T follicular helper cell (primary cell): ENCODE data around the gene MLN.

Experiments used
- DNase-seq: peaks from one replicate; pipeline ENCODE4 v3.0.0-alpha.2; 2020; ENCODE audit warnings: low read depth

Gene MLN

DNA sequence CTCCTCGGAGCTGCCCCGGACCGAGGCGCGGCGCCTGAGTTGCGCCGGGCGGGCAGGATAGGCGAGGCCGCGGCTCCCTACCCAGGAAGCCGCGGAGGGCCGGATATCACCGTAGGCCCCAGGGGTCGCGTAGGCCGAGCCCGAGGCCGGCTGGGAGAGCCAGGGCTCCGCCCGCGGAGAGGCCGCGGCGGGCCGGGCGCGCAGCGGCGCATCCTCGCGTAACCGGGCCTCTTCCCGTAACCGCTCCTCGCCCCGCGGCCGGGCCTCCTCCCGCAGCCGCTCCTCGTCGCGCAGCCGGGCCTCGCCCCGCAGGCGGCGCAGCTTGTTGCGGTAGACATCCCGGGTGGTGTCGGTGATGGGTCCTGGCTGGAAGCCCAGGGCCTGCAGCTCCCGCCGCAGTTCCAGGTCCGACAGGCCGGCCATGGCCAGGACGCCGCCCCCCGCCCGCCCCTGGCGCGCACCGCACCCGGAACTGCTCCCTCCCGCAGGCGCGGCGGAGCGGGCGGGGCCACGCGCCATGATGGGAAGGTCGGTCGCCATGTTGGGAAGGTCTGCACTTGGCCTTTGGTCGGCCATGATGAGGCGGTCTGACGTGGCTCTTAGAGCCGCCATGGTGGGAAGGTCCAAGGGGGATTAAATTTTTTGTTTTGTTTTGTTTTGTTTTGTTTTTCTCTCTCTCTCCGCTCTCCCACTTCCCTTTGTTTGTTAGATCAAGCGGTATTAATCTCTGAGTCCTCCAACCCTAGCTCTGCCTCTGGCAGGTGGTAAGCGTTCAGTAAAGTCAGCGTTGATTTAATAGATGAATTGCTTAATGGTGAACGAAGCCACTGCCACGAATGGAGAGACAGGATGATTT lies 14.9 kb downstream of the MLN start, which contains the start of gene LEMD2:
LEMD2 (minus strand) TSS at position 437 of the 856 bp plus-strand sequence; CDS start at position 423, 14 bp downstream.
- DNase-seq: peak; percentile 87

DNA sequence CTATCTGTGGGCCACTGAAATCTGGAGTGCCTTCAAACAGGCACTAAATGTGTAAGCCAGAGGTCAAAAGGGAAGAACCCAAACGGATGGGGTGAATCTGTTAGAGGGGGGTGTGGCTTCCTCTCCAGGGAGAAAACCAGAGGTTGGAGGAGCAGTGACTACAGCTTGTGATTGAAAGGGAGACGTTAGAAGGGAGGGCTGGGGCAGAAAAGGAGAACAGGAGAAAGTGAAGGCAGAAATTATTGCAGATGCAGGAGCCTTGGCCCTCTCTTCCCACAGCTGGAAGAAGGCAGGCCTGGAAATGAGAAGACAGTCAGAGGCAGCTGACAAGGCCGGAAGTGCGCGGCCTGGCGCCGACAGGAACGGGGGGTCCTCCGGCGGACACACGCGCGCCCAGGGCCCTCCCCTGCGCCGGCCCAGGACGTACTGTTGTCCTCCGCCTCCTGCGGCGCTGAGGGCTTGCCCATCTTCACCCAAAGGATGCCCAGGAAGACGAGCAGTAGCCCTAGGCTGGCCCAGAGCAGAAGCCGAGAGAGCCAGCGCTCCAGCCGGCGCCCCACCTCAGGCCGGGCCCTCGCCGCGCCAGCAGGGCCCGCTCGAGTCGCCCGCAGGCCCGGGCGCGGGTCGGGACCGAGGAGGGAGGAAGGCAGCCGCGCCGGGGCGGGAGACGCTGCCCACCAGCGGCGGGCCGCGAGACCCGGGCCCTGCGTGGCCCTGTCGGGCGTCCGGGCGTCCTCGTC lies 15.7 kb downstream of the MLN start:
- DNase-seq: peak; percentile 21

DNA sequence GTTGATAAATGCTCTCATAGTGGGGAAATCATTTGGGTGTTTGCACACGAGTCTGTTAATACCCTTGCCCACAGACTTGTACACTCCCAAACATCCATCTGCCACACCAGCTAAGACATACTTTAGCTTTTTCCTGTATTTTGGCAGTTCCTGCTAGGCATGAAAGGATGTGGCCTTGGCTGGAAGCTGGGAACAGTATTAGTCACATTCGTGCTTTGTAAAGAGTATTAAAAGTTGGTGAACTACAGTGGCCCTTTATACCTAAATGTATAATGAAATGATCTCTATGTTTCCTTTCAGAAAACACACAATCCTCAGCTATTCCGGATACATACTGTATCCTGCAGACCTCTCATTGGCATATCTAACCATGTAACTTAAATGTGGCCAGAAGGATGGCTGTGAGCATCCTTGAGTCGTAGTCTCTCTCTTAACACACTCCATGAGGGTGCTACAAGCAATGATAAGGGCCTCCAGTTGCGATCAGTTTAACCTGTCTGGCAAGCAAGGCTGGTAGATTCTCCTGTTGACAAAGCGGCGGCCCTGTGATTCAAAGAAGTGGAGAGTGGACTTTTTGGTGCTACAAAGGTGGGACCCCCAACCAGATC lies 16.4 kb downstream of the MLN start:
- DNase-seq: no peak

DNA sequence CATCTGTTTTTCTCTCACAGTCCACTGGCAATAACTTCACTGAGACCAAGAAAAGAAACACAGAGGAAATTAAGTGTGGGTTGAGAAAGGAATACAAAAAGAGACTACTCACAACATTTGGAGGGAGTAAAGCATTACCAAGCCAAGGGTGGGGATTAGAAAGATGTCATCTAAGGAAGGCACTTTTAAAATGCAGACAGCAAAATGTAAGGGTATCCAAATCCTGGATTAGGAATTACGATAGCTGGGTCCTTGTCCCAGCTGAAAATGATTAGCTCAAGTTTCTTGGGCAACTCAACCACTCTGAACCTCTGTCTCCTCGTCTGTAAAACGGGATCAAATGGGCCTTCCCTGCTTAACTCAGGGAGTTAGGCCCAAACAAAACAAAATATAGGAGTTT lies 17.1 kb downstream of the MLN start:
- DNase-seq: no peak

DNA sequence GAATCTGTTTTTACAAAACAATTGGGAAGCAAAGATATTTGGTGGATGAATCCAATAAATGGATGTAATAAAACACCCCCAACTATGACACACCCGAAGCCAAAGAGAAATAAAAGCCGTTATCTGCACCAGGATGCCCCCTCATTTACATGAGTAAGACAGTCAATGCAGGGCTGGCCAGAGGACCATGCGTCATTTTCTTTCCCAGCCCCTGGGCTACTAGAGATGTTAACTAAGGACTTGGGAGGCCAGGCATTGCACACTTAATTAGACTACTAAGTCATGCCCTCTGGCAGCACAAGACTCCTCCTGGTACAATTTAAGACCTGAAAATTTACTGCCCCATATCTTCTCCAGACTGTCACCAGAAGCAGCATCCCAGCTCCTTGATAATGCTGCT lies 18.0 kb downstream of the MLN start:
- no peak for DNase-seq

DNA sequence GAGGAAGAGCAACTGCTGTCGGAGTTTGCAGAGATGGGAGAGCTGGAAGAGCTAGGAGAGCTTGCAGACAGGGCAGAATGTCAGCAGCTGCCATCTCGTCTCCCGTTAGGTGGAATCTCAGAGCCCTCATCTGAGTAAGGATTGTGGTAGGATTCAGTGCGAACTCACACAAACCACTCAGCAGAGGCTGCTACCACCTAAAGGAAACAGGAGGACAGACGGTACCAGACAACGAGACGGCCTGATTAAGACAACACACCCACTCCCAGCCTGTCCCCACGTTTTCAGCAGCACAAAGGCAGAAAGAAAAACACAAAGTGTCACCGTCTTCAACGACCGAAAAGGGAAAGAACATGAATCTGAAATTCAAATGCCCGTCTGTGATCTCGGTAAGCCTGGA lies 19.0 kb downstream of the MLN start:
- no peak for DNase-seq

DNA sequence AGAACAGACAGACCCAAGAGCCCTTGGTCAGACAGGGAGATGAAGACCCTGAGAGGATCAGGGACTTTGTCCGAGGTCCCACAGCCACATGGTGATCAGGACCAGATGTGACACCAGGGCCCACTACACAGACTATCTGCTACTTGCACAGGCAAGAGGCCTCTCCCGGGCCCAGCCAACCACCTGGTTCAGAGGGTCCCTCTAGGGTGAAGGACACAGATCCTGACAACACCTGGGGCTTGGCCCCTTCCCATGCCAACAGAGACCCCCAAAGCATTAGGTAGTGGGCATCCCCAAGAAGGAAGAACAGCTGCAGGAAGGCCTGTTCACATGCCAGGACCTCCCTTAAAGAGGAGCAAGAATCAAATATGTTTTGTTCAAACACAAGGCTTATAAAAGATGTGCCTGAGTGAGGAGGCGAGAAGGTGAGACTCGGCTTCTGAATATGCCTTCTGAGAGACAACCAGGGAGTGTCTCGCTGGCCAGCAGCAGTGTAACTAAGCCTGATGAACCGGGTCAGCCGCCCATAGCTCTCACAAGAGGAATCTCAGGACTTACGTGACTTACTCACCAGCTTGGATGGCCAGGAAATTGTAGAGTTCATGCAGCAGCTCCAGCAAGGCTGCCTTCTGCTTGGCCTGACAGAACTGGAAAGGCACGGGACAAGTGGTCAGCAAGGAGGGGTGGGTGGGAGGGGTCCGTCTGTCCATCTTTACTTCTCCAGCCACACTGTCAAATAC lies 19.9 kb downstream of the MLN start:
- DNase-seq: no peak

DNA sequence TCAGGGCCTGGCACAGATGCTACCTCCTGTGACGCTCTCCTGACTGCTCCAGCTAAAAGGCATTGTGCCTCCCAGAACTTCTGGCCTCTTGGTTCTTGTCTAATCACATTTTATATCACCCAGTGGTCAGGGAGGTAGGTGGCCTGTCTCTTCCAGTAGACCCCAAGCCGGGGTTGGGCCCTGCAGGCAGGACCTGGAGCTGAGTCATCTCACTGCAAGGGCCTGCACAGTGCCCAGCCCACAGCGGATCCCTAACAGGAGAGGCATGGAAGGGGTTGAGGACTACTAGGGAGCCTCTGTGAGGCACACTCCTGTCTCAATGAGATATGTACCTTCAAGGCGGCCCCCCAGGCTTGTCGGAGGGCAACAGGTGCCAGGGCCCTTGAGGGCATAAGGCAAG lies 21.2 kb downstream of the MLN start:
- no peak for DNase-seq

DNA sequence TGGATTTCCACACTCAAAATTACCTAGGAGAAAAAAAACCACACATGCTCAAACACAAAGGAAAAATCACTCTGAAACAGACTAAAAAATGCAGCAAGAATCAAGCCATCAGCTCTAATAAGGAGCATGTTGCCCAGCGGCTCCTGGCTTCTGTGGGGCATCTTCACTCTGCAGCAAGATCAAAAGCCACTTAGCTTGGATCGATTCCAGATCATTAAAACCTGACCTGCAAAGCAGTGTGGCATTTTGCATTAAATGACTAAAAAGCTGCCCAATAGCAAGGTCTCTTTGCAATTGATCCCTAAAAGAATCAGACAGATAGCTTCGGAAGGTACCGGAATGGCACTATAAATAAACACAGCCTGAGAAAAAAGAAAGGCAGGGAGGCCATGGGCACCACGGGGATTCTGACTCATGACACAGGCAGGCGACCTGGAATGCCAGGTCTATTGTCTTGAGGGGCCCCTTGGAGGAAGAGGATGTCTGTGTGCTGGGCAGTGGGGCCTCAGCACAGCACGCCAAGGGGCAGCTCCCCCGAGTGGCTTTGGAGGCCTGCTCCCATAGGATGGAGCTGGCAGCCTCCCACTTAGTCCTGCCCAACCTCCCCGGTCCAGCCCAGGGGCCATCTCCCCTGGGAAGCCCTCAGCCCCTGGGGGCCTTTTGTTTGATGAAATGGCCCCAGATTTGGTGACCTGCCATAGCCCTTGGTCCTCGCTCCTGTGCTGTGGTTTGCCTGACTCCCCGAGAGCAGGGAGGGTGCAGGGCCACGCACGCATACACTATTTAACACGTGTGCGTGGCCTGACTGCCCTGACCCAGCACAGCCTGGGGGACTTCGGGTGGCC lies 22.4 kb downstream of the MLN start:
- DNase-seq: no peak

DNA sequence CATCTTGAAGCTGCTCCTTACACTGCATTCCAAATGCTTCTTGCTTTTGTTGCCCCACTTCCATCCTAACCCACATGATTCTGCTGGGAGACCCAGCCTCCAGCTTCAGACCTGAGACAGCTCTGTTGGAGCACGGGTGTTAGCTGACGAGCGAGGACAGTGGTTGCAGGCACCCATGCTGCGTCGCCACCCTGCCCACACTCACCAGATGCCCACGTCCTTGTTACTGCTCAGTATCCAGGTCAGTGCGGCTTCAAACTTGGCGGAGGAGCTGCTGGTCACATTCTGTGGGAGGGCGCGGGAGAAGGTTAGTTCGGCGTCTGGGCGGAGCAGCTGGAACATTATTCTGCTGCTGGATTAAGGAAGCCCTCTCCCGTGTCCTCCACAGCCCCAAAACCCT lies 23.9 kb downstream of the MLN start:
- no peak for DNase-seq

DNA sequence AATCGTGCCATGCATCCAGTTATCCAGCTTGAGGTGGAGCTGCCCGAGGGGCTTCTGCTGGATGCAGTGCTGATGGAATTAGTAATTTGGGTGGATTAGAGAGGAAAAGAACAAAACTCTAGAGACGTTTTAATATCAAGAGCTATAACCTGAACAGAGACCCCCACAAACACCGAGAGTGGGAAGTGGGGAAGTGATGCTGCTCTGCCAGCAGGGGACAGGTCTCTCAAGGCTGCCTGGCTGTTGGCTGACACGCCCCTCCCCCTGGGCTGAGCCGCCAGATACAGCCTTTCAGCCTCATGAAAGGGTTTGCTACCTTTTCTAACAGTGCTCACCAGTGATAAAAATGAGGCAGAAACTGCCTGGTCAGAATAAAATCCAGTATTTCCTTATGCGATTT lies 24.5 kb downstream of the MLN start:
- DNase-seq: no peak

DNA sequence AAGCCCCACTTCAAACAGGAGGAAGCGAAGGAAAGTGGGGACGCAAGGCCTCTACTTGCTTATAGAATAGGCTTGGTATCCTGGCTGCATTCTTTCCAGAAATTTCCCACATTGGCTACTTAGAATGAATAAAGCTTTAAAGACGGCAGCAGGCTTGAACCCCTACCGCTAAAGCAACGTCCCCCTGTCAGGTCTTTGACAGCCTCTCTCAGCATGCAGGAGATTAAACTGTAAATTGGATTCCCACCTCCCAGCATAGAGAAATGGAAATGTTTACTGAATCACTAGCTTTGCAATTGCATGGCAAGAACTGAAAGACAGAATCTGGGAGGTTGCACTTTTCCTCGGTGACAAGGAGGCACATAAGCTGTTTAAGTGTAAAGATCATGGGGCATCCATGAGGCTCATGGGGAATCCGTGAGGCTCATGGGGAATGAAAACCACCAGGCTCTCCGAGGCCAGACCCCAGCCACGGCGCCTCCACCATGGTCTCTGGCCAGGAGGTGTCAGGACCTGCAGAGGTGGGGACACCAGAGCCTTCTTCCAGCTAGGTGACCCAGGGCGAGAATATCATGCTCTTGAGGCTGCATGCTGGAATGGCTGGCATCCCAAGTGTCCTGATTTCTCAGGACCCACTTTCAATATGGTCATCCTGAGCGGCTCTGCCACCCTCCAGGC lies 25.2 kb downstream of the MLN start:
- DNase-seq: no peak

DNA sequence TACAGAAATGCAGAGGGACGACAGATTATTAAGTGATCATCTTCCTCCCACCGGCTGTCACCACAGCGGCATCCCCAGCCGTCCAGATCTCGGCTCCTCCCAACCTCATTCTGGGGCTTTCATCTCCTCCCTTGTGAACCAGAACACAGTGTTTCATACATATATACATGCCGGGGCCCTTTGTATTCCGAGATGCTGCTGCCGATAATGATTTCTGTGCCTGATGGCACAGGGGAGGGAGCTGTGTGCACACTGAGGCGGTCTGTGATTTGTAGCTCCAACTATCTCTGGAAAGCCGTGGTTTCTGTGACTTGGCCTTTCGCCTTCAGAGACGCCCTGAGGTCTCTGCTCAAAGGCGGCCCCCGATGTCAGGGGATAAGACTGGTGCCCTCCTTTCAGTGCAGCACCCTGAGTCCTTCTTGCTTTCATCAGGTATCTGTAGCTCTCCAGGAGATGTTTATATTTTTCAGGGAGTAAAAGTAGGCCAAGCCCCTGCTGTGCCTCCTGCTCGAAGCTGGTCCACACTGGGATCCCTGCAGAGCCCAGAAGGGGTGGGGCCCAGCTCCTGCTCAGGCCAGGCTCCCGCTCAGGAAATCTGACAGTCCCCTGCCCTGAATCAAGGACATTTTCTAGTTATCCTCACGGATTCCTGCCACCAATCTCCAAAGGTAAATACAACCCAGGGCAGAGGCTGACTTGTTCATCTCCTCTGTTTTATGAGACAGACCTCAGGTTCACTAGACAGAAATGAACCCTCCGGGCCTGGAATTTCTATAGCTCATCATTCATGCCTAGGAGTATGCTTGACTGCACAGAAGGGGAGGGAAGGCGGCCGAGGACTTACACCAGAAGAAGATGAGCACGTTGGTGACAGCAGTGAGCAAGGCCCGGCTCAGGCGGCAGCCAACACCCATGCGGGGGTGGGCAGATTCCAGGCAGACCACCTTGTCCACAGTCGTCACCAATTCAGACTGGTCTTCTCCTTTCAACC lies 26.1 kb downstream of the MLN start:
- no peak for DNase-seq

DNA sequence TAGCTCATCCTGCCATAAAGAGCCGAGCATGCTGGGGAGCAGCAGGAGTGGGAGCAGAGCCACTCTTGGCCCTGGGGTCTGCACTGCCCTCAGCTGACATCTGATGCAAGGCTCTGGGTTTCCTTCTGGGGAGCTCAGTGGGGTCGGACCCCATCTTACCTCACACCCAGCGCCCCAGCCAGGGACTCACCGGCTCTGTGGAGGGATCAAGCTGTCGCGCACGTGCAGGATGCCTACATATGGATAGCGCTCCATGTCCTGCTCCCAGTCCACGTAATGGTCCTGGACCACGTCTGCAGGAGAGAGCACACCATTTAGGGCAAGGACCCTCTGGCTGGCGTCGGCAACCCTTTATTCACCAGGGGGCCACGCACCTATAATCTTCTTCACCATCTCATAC lies 27.0 kb downstream of the MLN start:
- no peak for DNase-seq

DNA sequence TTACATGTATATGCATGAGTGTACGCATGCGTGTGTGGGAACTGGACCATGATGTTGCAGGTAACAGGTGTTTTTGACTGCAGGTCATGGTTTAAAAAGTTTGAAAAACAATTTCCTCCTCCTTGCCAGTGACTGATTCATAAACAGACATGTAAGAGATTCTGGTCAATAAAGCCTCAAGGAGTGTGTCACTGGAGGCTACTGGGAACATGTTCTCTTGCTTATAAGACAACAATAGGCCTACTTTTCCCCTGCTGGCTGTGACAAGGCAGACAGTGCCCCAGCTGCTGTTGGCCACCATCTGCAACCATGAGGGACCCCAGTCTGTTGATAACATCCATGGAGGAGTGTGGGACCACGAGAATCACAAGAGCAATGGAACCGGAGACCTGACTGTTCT lies 27.6 kb downstream of the MLN start:
- DNase-seq: no peak

DNA sequence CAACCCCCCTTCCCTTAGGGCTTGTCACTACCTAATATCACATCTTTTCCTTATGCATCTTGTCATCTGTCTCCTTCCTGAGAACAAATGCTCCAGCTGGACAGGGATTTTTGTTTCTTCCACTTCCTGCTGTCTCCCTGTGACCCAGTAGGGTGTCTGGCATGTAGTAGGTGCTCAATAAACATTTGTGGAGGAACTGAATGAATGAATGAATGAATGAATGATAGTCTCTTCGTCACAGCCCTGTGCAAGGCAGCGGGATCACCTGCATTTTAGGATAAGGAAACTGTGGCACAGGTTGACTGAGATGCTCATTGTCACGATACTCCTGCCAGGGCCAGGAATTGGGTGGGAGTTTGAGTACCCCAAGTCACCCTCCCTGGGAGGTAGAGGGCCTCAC lies 29.0 kb downstream of the MLN start:
- no peak for DNase-seq

DNA sequence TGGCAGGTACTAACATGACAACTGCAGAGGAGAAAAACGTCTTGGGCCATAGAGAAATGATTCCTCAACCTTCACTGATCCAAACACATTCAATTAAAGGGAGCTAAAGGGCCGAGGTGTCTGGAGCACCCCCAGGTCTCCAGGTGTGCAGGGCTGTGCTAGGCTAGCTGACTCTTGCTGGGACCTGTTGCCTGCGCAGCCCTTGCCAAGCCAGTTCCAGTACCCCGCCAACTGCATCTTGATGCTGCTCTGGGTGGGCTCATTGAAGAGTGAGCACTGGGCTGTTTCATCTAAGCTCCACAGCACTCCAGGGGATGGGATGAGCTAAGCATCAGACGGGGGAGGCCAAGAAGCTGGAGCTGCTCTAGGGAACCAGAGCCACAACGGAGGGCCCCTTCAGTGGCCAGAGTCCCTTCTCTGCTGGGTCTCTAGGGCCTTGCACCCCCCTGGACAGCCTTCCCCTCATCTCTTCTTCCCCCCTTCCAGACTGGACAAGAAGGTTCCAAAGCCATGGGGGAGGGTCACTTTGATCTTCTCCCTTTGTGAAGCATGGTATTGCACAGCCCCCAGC lies 30.8 kb downstream of the MLN start:
- no peak for DNase-seq

DNA sequence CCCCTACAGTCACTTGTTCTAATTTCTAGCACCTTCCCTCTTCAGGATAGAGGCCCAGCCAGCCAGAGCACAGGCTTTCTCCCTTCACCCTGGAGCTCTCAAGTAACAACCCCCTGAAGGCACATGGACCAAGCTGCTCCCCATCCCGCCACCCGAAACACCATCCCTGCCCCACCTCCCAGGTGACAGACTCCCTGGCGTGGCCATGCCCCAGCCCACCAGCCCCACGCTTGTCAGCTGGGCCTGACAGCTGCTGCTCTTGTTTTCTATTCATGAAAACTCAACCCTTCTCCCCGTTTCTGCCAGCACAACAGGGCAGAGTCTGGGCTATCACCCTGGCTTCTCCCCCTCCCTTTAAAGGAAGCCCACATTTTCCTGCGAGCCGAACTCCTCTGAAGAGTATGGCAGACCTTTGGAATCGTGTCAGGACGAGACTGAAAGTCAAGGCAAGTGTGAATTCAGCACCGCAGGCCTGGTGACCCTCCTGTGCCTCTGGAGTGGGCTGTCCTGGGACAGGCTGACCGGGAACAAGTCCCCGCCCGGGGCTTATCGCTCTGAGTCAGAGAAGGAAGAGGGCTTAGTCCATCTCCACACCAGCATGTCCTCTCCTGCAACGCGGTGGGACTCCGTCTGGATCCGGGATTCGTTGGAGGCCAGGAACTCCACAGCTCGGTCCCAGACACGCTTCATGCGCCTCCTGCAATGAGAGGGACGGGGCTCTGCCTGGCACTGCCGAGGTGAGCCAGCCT lies 31.5 kb downstream of the MLN start:
- no peak for DNase-seq
